Parathyroid adenoma (tissue), 2 donors: ENCODE measurements around the gene ARF6.

Experiments
- H2AFZ ChIP-seq: fragments of 300-600 bp; sonication (generic); one replicate; pipeline ENCODE4 v1.7.0; 2017; ENCODE audit warnings: antibody characterized with exemption, mild to moderate bottlenecking
- H3K27ac ChIP-seq: fragments of 300-600 bp; sonication (generic); one replicate; pipeline ENCODE4 v1.7.0; 2017
- H3K27me3 ChIP-seq: fragments of 300-600 bp; sonication (generic); one replicate; pipeline ENCODE4 v1.7.0; 2017; ENCODE audit warnings: low read length; ENCODE audit not compliant: control insufficient read depth, insufficient read depth
- H3K36me3 ChIP-seq: fragments of 300-600 bp; sonication (generic); one replicate; pipeline ENCODE4 v1.7.0; 2017; ENCODE audit warnings: low read length; ENCODE audit not compliant: control insufficient read depth, insufficient read depth
- H3K4me1 ChIP-seq: fragments of 300-600 bp; sonication (generic); one replicate; pipeline ENCODE4 v1.7.0; 2017; ENCODE audit warnings: control low read depth
- H3K4me2 ChIP-seq: fragments of 300-600 bp; sonication (generic); one replicate; pipeline ENCODE4 v1.7.0; 2017; ENCODE audit warnings: low read length
- H3K4me3 ChIP-seq: fragments of 300-600 bp; sonication (generic); one replicate; pipeline ENCODE4 v1.7.0; 2017; ENCODE audit warnings: low read depth, low read length
- H3K79me2 ChIP-seq: fragments of 300-600 bp; sonication (generic); one replicate; pipeline ENCODE4 v1.7.0; 2017; ENCODE audit warnings: control low read depth
- H3K9ac ChIP-seq: fragments of 300-600 bp; sonication (generic); one replicate; pipeline ENCODE4 v1.7.0; 2017; ENCODE audit warnings: mild to moderate bottlenecking
- H3K9me3 ChIP-seq: fragments of 300-600 bp; sonication (generic); one replicate; pipeline ENCODE4 v1.7.0; 2017; ENCODE audit warnings: low read length; ENCODE audit not compliant: control insufficient read depth
- TF ChIP-seq, protein P1 (sequence below): fragments of 300-600 bp; sonication (generic); IDR thresholded peaks from one replicate; pipeline ENCODE4 v1.7.0; 2017; ENCODE audit warnings: antibody characterized with exemption, mild to moderate bottlenecking
- donor health status: primary hyperparathyroidism.

Gene ARF6

DNA sequence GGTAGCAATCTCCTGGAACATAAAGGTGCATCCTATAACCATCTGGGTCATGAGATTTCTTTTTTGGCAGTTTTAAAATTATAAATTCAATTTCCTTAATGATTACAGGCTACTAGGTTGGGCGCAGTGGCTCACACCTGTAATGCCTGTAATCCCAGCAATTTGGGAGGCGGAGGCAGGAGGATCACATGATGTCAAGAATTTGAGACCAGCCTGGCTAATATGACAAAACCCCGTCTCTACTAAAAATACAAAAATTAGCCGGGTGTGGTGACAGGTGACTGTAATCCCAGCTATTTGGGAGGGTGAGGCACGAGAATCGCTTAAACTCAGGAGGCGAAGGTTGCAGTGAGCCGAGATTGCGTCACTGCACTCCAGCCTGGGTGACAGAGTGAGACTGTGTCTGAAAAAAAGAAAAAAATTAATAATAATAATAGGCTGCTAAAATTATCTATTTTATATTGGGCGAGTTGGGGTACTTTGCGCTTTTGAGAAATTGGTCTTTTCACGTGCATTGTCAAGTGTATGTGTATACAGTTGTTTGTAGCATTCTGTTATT lies 17.2 kb upstream of the ARF6 start:
- no peaks in the 10 kb centered on the region for H3K36me3 ChIP-seq
- H3K27me3 ChIP-seq, result no peaks in the 10 kb centered on the region
- no peak overlapping the region for H2AFZ ChIP-seq
- no peak overlapping the region for H3K4me2 ChIP-seq
- no peaks in the 10 kb centered on the region for H3K9me3 ChIP-seq
- H3K4me3 ChIP-seq, result no peak overlapping the region
- TF ChIP-seq, protein P1, sequence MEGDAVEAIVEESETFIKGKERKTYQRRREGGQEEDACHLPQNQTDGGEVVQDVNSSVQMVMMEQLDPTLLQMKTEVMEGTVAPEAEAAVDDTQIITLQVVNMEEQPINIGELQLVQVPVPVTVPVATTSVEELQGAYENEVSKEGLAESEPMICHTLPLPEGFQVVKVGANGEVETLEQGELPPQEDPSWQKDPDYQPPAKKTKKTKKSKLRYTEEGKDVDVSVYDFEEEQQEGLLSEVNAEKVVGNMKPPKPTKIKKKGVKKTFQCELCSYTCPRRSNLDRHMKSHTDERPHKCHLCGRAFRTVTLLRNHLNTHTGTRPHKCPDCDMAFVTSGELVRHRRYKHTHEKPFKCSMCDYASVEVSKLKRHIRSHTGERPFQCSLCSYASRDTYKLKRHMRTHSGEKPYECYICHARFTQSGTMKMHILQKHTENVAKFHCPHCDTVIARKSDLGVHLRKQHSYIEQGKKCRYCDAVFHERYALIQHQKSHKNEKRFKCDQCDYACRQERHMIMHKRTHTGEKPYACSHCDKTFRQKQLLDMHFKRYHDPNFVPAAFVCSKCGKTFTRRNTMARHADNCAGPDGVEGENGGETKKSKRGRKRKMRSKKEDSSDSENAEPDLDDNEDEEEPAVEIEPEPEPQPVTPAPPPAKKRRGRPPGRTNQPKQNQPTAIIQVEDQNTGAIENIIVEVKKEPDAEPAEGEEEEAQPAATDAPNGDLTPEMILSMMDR, result no peak
- no peaks in the 10 kb centered on the region for H3K4me1 ChIP-seq
- H3K79me2 ChIP-seq, result no peaks in the 10 kb centered on the region
- H3K27ac ChIP-seq, result no peak overlapping the region
- H3K9ac ChIP-seq, result no peak overlapping the region

DNA sequence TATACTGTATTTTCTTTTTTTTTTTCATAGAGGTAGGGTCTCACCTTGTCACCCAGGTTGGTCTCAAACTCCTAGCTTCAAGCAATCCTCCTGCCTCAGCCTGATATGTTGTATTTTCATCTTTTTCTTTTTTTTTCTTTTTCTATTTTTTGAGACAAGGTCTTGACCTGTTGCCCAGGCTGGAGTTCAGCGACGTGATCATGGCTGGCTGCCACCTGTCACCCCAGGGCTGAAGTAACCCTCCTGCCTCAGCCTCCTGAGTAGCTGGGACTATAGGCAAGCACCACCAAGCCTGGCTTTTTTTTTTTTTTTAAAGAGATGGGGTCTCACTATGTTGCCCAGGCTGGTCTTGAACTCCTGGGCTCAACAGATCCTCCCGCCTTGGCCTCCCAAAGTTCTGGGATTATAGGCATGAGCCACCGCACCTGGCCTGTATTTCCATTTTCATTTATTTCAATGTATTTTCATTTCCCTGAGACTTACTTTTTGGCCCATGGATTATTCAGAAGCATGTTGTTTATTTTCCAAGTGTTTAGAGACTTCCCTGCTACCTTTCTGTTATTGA lies 16.2 kb upstream of the ARF6 start:
- TF ChIP-seq, protein P1, result no peak

DNA sequence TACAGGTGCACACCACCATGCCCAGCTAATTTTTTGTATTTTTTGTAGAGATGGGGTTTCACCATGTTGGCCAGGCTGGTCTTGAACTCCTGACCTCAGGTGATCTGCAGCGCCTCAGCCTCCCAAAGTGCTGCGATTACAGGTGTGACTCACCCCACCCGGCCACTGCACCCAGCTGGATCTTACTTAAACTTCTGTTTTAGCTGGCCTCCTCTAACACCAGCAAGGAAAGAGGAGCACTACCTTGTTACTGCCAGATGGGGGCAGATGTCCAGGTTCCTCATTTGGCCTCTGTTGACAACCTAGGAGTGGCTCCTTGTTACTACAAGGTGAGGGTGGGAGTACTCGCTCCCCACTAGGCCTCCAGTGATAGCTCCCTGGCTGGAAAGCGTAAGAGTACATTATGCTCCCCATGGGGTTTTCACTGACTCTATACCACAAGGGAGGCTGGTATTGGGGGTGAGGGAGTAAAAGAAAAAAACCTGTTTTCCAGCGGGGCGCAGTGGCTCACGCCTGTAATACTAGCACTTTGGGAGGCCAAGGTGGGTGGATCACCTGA lies 13.2 kb upstream of the ARF6 start:
- Histone ChIP-seq H3K4me2 (no peak overlapping the region), H3K4me3 (no peak overlapping the region), H3K79me2 (no peaks in the 10 kb centered on the region), H2AFZ (no peak overlapping the region), H3K27ac (no peak overlapping the region), H3K9me3 (no peaks in the 10 kb centered on the region), H3K27me3 (no peaks in the 10 kb centered on the region), H3K9ac (no peak overlapping the region), H3K4me1 (no peaks in the 10 kb centered on the region), H3K36me3 (no peaks in the 10 kb centered on the region)
- TF ChIP-seq, protein P1, result peak; percentile 48

More for the DNA sequence above, 16.2 kb upstream of the ARF6 start:
- Histone ChIP-seq H3K4me2 (no peak overlapping the region), H2AFZ (no peak overlapping the region), H3K27me3 (no peaks in the 10 kb centered on the region), H3K9ac (no peak overlapping the region), H3K36me3 (no peaks in the 10 kb centered on the region), H3K79me2 (no peaks in the 10 kb centered on the region), H3K4me1 (no peaks in the 10 kb centered on the region), H3K4me3 (no peak overlapping the region), H3K27ac (no peak overlapping the region), H3K9me3 (no peaks in the 10 kb centered on the region)

DNA sequence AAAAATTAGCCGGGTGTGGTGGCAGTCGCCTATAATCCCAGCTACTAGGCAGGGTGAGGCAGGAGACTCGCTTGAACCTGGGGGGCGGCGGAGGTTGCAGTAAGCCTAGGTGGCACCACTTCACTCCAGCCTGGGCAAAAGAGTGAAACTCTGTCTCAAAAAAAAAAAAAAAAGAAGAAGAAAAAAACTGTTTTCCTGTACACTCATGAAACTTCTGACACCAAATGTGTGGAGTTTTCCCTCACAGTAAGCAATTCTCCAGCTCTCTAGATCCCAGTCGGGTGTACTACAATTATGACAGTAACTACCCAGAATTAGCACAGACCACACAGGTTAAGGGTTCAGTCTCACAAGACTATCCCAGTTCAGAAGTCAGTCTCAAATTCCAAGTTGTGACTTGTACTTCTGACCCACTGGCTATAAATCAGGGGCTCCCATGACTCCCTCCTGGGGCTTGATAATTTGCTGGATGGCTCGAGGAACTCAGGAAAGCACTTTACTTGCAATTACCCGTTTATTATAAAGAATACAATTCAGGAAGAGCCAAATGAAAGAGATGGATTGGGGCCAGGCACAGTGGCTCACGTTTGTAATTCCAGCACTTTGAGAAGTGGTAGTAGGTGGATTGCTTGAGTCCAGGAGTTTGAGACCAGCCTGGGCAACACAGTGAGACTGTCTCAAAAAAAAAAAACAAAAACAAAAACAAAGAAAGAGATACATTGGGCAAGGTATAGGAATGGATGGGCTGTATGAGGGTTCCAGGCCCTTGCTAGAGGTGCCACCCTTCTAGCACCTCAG lies 12.4 kb upstream of the ARF6 start:
- Histone ChIP-seq H3K9me3 (no peaks in the 10 kb centered on the region), H3K27ac (no peak overlapping the region), H3K79me2 (no peaks in the 10 kb centered on the region), H3K36me3 (no peaks in the 10 kb centered on the region), H3K4me2 (no peak overlapping the region), H3K27me3 (no peaks in the 10 kb centered on the region), H3K4me3 (no peak overlapping the region), H3K4me1 (no peaks in the 10 kb centered on the region), H2AFZ (peak overlapping the region; percentile 7), H3K9ac (no peak overlapping the region)
- TF ChIP-seq, protein P1, result no peak
